Right lobe of liver (tissue), 6 donors: ENCODE data around the gene LAIR2. TPM values are rescaled to one million over a fixed set of nuclear protein-coding genes. Genes with fewer than 3 reads are reported as not detected.

ENCODE experiments used
- ATAC-seq, 4 donors: fragments of 200-7000 bp; cut with Tn5 transposase; one replicate each; pipeline ENCODE4 v1.9.1; 2020; ENCODE audit warnings: mild to moderate bottlenecking in 4 of 4, moderate library complexity in 4 of 4
- DNase-seq, 3 donors: peaks; one replicate each; pipeline ENCODE4 v3.0.0-alpha.2; 2020
- H3K27ac ChIP-seq, 3 donors: fragments of 200-600 bp; one replicate each; pipeline ENCODE4 v1.8.0; 2022
- H3K27me3 ChIP-seq, 2 donors: fragments of 200-600 bp; one replicate each; pipeline ENCODE4 v1.8.0; 2022
- H3K36me3 ChIP-seq, 4 donors: fragments of 200-600 bp; sonication (generic) in 1 of 4; one replicate each; pipeline versions ENCODE4 v1.5.1 to v1.8.0; 2017 to 2022; ENCODE audit warnings: control low read depth in 1 of 4
- H3K4me1 ChIP-seq, 4 donors: fragments of 200-600 bp; sonication (generic) in 1 of 4; one replicate each; pipeline versions ENCODE4 v1.5.1 to v1.8.0; 2017 to 2022; ENCODE audit warnings: control low read depth in 1 of 4
- H3K4me3 ChIP-seq, 3 donors: fragments of 200-600 bp; one replicate each; pipeline ENCODE4 v1.8.0; 2022
- H3K9me3 ChIP-seq, 4 donors: fragments of 200-600 bp; sonication (generic) in 1 of 4; one replicate each; pipeline versions ENCODE4 v1.5.1 to v1.8.0; 2017 to 2022; ENCODE audit warnings: control low read depth in 1 of 4
- CTCF ChIP-seq, 4 donors: fragments of 200-600 bp in 3 of 4; fragments of 450-650 bp in 1 of 4; IDR thresholded peaks; one replicate each; pipeline versions ENCODE4 v1.5.1 to v1.8.0; 2016 to 2022; ENCODE audit warnings: antibody characterized with exemption in 4 of 4, mild to moderate bottlenecking in 2 of 4
- POLR2A ChIP-seq: fragments of 450-650 bp; IDR thresholded peaks from one replicate; pipeline ENCODE4 v1.6.1; 2017; ENCODE audit warnings: antibody characterized with exemption, mild to moderate bottlenecking
- WGBS: methylation state at CpG from one replicate; pipeline ENCODE4 v1.1.6; 2018; ENCODE audit warnings: low coverage, low lambda C conversion rate; ENCODE audit not compliant: insufficient coverage; ENCODE audit errors: missing lambda C conversion rate; 5-methylcytosine and 5-hydroxymethylcytosine counted together
- intact Hi-C, 2 donors: fragments of 100-400 bp; cut with DNase I; formaldehyde crosslinking; loops; one replicate each; pipeline versions ENCODE4 v1.11.2 to v1.14.1; 2022
- total RNA-seq, 6 experiments: library from RNA; depleted of rRNA in 2 of 6; stranded (reverse); fragments of >200 nt in 2 of 6; fragmentation: NEBNext Ultra II Directional in 3 of 6; extraction: Animal tissue kit (Norgen Biotek cat#: 25700) in 3 of 6; gene quantifications; one replicate each; pipeline versions ENCODE4 v1.1.0 to v1.2.4, GENCODE V29; 2016 to 2023
- donor health status: DM: no; HTN: yes; CAD: no.
- donor health status: DM: no; HTN: no; CAD: no.
- donor health status: DM: no; HTN: no; CAD: no.
- donor health status: DM: no; HTN: yes; CAD: no.
- donor health status: DM: no; HTN: yes; CAD: no.

LAIR2 gene
- total RNA-seq, 6 experiments from 2014 or later: 0.38 TPM; not detected in 5

GRCh38 chr19:54549224-54549623 is 46.6 kb downstream of the LAIR2 start:
- Histone ChIP-seq H3K27me3 (no peaks in the 10 kb centered on the region), H3K36me3 (no peaks in the 10 kb centered on the region), H3K27ac (no peak overlapping the region), H3K4me3 (no peak overlapping the region), H3K4me1 (no peaks in the 10 kb centered on the region), H3K9me3 (no peaks in the 10 kb centered on the region)
- intact Hi-C loops: no loop called here
- no CpG with 5 or more reads among the region's 14 CpGs for WGBS
- no peak for DNase-seq
- no peak for ATAC-seq
- no peak for TF ChIP-seq POLR2A
- TF ChIP-seq CTCF (IDR thresholded peaks at IDR 0.05): no peak

- peak in 1 of 3 donors; percentile 12 for DNase-seq
- H3K4me3 ChIP-seq: no peak overlapping the region
- H3K27ac ChIP-seq: no peak overlapping the region
- no peaks in the 10 kb centered on the region for H3K36me3 ChIP-seq
- no peaks in the 10 kb centered on the region for H3K9me3 ChIP-seq
- WGBS: 69% methylated on average over 6 of the region's 6 CpGs
- intact Hi-C loops: no loop called here
- no peaks in the 10 kb centered on the region for H3K27me3 ChIP-seq
- H3K4me1 ChIP-seq: no peaks in the 10 kb centered on the region
- ATAC-seq: no peak
- TF ChIP-seq POLR2A (no peak), CTCF (IDR thresholded peaks at IDR 0.05) (no peak)
These were observed 48.7 kb downstream of the LAIR2 start for GRCh38 chr19:54551293-54551692.

GRCh38 chr19:54551950-54552912 is 49.6 kb downstream of the LAIR2 start:
- no peaks in the 10 kb centered on the region for H3K4me1 ChIP-seq
- peak in 1 of 3 donors; percentile 45 for DNase-seq
- no peaks in the 10 kb centered on the region for H3K9me3 ChIP-seq
- no peaks in the 10 kb centered on the region for H3K36me3 ChIP-seq
- H3K27me3 ChIP-seq: no peaks in the 10 kb centered on the region
- H3K4me3 ChIP-seq: no peak overlapping the region
- intact Hi-C loops: no loop called here
- no peak for TF ChIP-seq CTCF (IDR thresholded peaks at IDR 0.05)
- no peak for TF ChIP-seq POLR2A
- H3K27ac ChIP-seq: no peak overlapping the region
- 67% methylated on average over 9 of the region's 22 CpGs for WGBS
- peak; percentile 25 to 67 (median 46) for ATAC-seq

GRCh38 chr19:54552913-54553310 is 50.3 kb downstream of the LAIR2 start:
- Histone ChIP-seq H3K9me3 (no peaks in the 10 kb centered on the region), H3K27me3 (no peaks in the 10 kb centered on the region), H3K36me3 (no peaks in the 10 kb centered on the region), H3K4me1 (no peaks in the 10 kb centered on the region), H3K4me3 (no peak overlapping the region), H3K27ac (no peak overlapping the region)
- no peak for TF ChIP-seq POLR2A
- ATAC-seq: no peak
- DNase-seq: no peak
- intact Hi-C loops: no loop called here
- 55% methylated on average over 2 of the region's 15 CpGs for WGBS

- H3K27me3 ChIP-seq: no peaks in the 10 kb centered on the region
- DNase-seq (no peak), ATAC-seq (no peak)
- no peaks in the 10 kb centered on the region for H3K9me3 ChIP-seq
- H3K36me3 ChIP-seq: no peaks in the 10 kb centered on the region
- H3K4me1 ChIP-seq: no peaks in the 10 kb centered on the region
- TF ChIP-seq CTCF (IDR thresholded peaks at IDR 0.05) (no peak), POLR2A (no peak)
- WGBS: 53% methylated on average over 4 of the region's 10 CpGs
- H3K4me3 ChIP-seq: no peak overlapping the region
- H3K27ac ChIP-seq: no peak overlapping the region
- intact Hi-C loops: no loop called here
These were observed 51.4 kb downstream of the LAIR2 start for GRCh38 chr19:54554006-54554405.
